CD4-positive, alpha-beta T cell (primary cell): ENCODE measurements around the gene ASPHD2. TPM values are rescaled to one million over a fixed set of nuclear protein-coding genes. Genes with fewer than 3 reads are reported as not detected.

Source experiments
- ATAC-seq: fragments of 200-7000 bp; cut with Tn5 transposase; one replicate; pipeline ENCODE4 v1.10.0; 2022; ENCODE audit warnings: mild to moderate bottlenecking; ENCODE audit not compliant: poor library complexity
- CTCF ChIA-PET: fragments of 350-600 bp; sonication (Branson Sonifier 250); formaldehyde crosslinking; loops from one replicate; lab custom pipeline; 2021; ENCODE audit warnings: antibody characterized with exemption, inconsistent platforms; lab: Charles Lee
- POLR2A ChIA-PET: fragments of 350-600 bp; sonication (Branson Sonifier 250); formaldehyde crosslinking; loops from one replicate; lab custom pipeline; 2021; ENCODE audit warnings: antibody characterized with exemption, inconsistent platforms; lab: Charles Lee
- DNase-seq, 14 experiments: peaks; one replicate each; pipeline ENCODE4 v3.0.0-alpha.2; 2013 to 2020; ENCODE audit warnings: mixed read lengths in 2 of 14
- H3K27ac ChIP-seq, 2 donors: one replicate each; pipeline versions ENCODE4 v1.5.1 to v1.7.0; 2013; ENCODE audit warnings: low read length in 2 of 2, low read depth in 1 of 2, mild to moderate bottlenecking in 1 of 2
- H3K27me3 ChIP-seq, 2 experiments: 1 replicate in 1 of 2; 2 replicates in 1 of 2; pipeline versions ENCODE4 v1.6.1 to v1.7.0; 2013; ENCODE audit warnings: low read length in 2 of 2, control low read depth in 1 of 2, mild to moderate bottlenecking in 1 of 2, moderate library complexity in 1 of 2; ENCODE audit not compliant: insufficient read depth in 2 of 2, control insufficient read depth in 1 of 2
- H3K36me3 ChIP-seq: one replicate; pipeline ENCODE4 v1.6.1; 2013; ENCODE audit warnings: low read length, control low read depth; ENCODE audit not compliant: insufficient read depth
- H3K4me1 ChIP-seq: one replicate; pipeline ENCODE4 v1.6.1; 2013; ENCODE audit warnings: low read length, control low read depth; ENCODE audit not compliant: insufficient read depth
- H3K4me3 ChIP-seq: one replicate; pipeline ENCODE4 v1.5.1; 2013; ENCODE audit warnings: mild to moderate bottlenecking, low read length, moderate library complexity
- H3K9me3 ChIP-seq, 2 experiments: 1 replicate in 1 of 2; 2 replicates in 1 of 2; pipeline versions ENCODE4 v1.6.1 to v1.7.0; 2013; ENCODE audit warnings: low read length in 2 of 2, mild to moderate bottlenecking in 2 of 2, control low read depth in 1 of 2, moderate library complexity in 1 of 2; ENCODE audit not compliant: control insufficient read depth in 1 of 2, insufficient read depth in 1 of 2
- H3K27ac Mint-ChIP-seq: one replicate; pipeline ENCODE4 v1.8.0; 2020; ENCODE audit warnings: mixed read lengths
- H3K27me3 Mint-ChIP-seq: one replicate; pipeline ENCODE4 v1.8.0; 2021; ENCODE audit warnings: mixed read lengths
- H3K36me3 Mint-ChIP-seq: one replicate; pipeline ENCODE4 v1.8.0; 2021; ENCODE audit warnings: low read depth, mixed read lengths
- H3K4me1 Mint-ChIP-seq: one replicate; pipeline ENCODE4 v1.8.0; 2021; ENCODE audit warnings: low read depth, mixed read lengths
- H3K4me3 Mint-ChIP-seq: one replicate; pipeline ENCODE4 v1.8.0; 2020; ENCODE audit warnings: mild to moderate bottlenecking, mixed read lengths
- H3K9me3 Mint-ChIP-seq: one replicate; pipeline ENCODE4 v1.8.0; 2020; ENCODE audit warnings: mixed read lengths
- intact Hi-C, 2 experiments: fragments of 100-400 bp; cut with DNase I in 1 of 2; cut with micrococcal nuclease in 1 of 2; formaldehyde crosslinking; loops; one replicate each; pipeline versions ENCODE4 v1.15.1 to v1.9.0; 2023 to 2025; cut with DNase I, micrococcal nuclease
- total RNA-seq, 174 experiments: library from RNA in 2 of 174; stranded (reverse) in 2 of 174; gene quantifications; one replicate each; pipeline ENCODE4 v1.2.3 and lab custom pipeline; 2021 to 2026
- TF ChIP-seq, protein P1 (sequence below): fragments of 200-600 bp; IDR thresholded peaks from one replicate; pipeline ENCODE4 v1.8.0; 2022; ENCODE audit warnings: antibody characterized with exemption, mild to moderate bottlenecking

Gene ASPHD2
- total RNA-seq, 2 experiments from 2014 or later: 0.70 to 0.85 TPM

DNA sequence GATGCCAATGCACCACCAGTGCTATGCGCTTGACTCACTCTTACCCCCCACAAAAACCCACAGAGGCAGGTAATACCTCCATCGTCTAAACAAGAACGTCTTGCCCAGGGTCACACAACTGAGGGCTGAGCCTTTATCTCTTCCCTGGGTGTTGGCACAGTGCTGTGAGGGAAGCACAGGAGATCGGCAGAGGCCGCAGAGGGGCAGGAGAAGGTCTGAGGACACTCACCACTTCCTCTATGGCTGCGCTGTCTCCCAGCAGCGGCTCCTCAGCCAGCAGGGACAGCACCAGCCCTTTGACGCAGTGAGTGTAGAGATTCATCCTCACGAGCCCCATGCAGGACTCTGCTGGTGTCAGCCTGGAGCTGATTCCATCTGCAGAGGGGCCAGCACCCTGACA lies 34.6 kb downstream of the ASPHD2 start:
- Mint-ChIP-seq H3K9me3 (no peaks in the 10 kb centered on the region), H3K27ac (no peak overlapping the region), H3K36me3 (peaks cover 88% of the 10 kb centered on the region), H3K27me3 (no peaks in the 10 kb centered on the region), H3K4me3 (no peak overlapping the region), H3K4me1 (peaks cover 6% of the 10 kb centered on the region)
- CTCF ChIA-PET: no interaction called here
- Histone ChIP-seq H3K27me3 (no peaks in the 10 kb centered on the region), H3K27ac (no peak overlapping the region), H3K36me3 (peaks cover 88% of the 10 kb centered on the region), H3K4me3 (no peak overlapping the region), H3K9me3 (no peaks in the 10 kb centered on the region), H3K4me1 (no peaks in the 10 kb centered on the region)
- POLR2A ChIA-PET: interaction anchor here (1.7 kb wide), 1 partner anchor 20 kb away, joined by 6 read pairs; the partner anchor contains the start of genes HPS4 and SRRD
- TF ChIP-seq, protein P1, sequence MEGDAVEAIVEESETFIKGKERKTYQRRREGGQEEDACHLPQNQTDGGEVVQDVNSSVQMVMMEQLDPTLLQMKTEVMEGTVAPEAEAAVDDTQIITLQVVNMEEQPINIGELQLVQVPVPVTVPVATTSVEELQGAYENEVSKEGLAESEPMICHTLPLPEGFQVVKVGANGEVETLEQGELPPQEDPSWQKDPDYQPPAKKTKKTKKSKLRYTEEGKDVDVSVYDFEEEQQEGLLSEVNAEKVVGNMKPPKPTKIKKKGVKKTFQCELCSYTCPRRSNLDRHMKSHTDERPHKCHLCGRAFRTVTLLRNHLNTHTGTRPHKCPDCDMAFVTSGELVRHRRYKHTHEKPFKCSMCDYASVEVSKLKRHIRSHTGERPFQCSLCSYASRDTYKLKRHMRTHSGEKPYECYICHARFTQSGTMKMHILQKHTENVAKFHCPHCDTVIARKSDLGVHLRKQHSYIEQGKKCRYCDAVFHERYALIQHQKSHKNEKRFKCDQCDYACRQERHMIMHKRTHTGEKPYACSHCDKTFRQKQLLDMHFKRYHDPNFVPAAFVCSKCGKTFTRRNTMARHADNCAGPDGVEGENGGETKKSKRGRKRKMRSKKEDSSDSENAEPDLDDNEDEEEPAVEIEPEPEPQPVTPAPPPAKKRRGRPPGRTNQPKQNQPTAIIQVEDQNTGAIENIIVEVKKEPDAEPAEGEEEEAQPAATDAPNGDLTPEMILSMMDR: no peak
- DNase-seq (no peak), ATAC-seq (no peak)
- intact Hi-C loops: no loop called here

DNA sequence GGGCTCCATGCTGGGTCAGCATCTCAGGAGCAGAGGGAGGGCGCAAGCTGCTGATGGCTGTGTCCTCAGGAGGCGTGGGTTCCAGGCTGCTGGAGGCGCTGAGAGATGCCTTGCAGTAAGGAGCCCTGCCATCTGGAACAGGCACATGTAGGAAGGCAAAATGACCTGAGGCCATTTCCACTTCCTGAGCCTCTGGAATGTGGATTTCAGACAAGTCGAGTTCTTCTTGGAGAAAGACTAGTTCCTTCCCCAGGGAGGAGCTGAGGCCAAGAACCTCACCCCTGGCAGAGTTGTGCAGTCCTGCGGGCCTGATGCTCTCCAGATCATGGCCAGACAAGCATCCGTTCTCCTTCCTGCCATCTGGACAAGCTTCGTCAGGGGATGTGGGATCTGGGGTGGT lies 35.3 kb downstream of the ASPHD2 start:
- no peak overlapping the region for H3K4me3 ChIP-seq
- no peak for ATAC-seq
- Mint-ChIP-seq H3K9me3 (no peaks in the 10 kb centered on the region), H3K27ac (no peak overlapping the region), H3K4me1 (peaks cover 6% of the 10 kb centered on the region), H3K36me3 (peaks cover 90% of the 10 kb centered on the region), H3K4me3 (no peak overlapping the region), H3K27me3 (no peaks in the 10 kb centered on the region)
- POLR2A ChIA-PET: interaction anchor here (1.7 kb wide), 1 partner anchor 19 kb away, joined by 6 read pairs; the partner anchor contains the start of genes HPS4 and SRRD
- TF ChIP-seq, protein P1: no peak
- intact Hi-C loops: no loop called here
- H3K36me3 ChIP-seq: peaks cover 90% of the 10 kb centered on the region
- no peaks in the 10 kb centered on the region for H3K27me3 ChIP-seq
- CTCF ChIA-PET: no interaction called here
- no peaks in the 10 kb centered on the region for H3K9me3 ChIP-seq
- DNase-seq: no peak
- no peak overlapping the region for H3K27ac ChIP-seq
- H3K4me1 ChIP-seq: no peaks in the 10 kb centered on the region

DNA sequence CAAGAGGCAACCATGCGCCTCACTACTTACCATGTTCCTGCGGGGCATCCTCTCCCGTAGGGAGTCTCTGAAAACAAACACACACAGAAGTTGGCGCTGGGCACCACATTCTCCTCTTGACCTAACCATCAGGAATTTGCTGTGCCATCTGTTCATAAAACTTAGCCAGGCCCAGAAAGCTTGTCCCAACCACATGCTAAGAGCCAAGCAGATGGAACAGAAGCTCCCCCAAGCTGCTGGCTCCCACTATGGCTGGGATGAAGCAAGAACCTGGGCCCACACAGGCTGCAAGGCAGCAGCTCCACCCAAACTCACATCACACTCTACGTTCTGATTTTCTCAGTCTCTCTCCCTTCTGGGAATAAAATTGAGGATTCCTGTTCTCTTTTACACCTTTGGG lies 37.1 kb downstream of the ASPHD2 start:
- H3K4me3 Mint-ChIP-seq: no peak overlapping the region
- DNase-seq (no peak), ATAC-seq (no peak)
- H3K36me3 ChIP-seq: peaks cover 92% of the 10 kb centered on the region
- intact Hi-C loops: no loop called here
- CTCF ChIA-PET: no interaction called here
- TF ChIP-seq, protein P1: no peak
- no peaks in the 10 kb centered on the region for H3K27me3 ChIP-seq
- no peak overlapping the region for H3K4me3 ChIP-seq
- H3K9me3 ChIP-seq: no peaks in the 10 kb centered on the region
- H3K9me3 Mint-ChIP-seq: no peaks in the 10 kb centered on the region
- H3K36me3 Mint-ChIP-seq: peaks cover 91% of the 10 kb centered on the region
- H3K27me3 Mint-ChIP-seq: no peaks in the 10 kb centered on the region
- no peak overlapping the region for H3K27ac ChIP-seq
- H3K4me1 Mint-ChIP-seq: no peaks in the 10 kb centered on the region
- H3K27ac Mint-ChIP-seq: no peak overlapping the region
- no peaks in the 10 kb centered on the region for H3K4me1 ChIP-seq
- POLR2A ChIA-PET: interaction anchor here (1.0 kb wide), 1 partner anchor 17 kb away, joined by 3 read pairs; the partner anchor contains the start of genes HPS4 and SRRD
